ENCODE measurements around the gene SYNE4. TPM values are rescaled to one million over a fixed set of nuclear protein-coding genes. Genes with fewer than 3 reads are reported as not detected.

SYNE4 gene
- total and polyA plus RNA-seq, 2 of the 4 experiments (the other 2 are of a cell fraction) = 0.27 TPM; not detected in 1

GRCh38 chr19:35959968-35960320 lies 48.7 kb downstream of the SYNE4 start:
- H2BK5ac ChIP-seq (ENCODE audit: low read depth, low read length, poor library complexity, severe bottlenecking) = no peak overlapping the region
- no peak overlapping the region for H3K27ac ChIP-seq (ENCODE audit: insufficient read depth, low read length)
- H3K4me1 ChIP-seq (ENCODE audit: control insufficient read depth, insufficient read depth, low read length) = no peaks in the 10 kb centered on the region
- no peak overlapping the region for H3K56ac ChIP-seq (ENCODE audit: extremely low read depth, insufficient read depth, low read length)
- no peak overlapping the region for H4K5ac ChIP-seq (ENCODE audit: low read depth, low read length)
- H3K9ac ChIP-seq (ENCODE audit: low read depth, low read length) = no peak overlapping the region
- H3K18ac ChIP-seq (ENCODE audit: low read depth, low read length) = no peak overlapping the region
- no peak overlapping the region for H2BK15ac ChIP-seq (ENCODE audit: low read depth, low read length)
- H3K4me2 ChIP-seq (ENCODE audit: low read depth, low read length) = no peak overlapping the region
- H3K23ac ChIP-seq (ENCODE audit: low read depth, low read length) = no peak overlapping the region
- no TSS peak for BruUV-seq (replicated peaks)
- no peak overlapping the region for H2BK120ac ChIP-seq (ENCODE audit: low read depth, low read length)
- TF ChIP-seq CHD1 (IDR thresholded peaks at IDR 0.05; ENCODE audit: low read depth, low read length) (no peak), MAFK (IDR thresholded peaks at IDR 0.05; ENCODE audit: low read depth, low read length) (no peak), CTCF (conservative IDR thresholded peaks at IDR 0.05; ENCODE audit: low read depth, low read length) (no peak), MAZ (IDR thresholded peaks at IDR 0.05; ENCODE audit: borderline replicate concordance, low read depth, low read length) (no peak), SMC3 (IDR thresholded peaks at IDR 0.05; ENCODE audit: low read depth, low read length) (no peak), BHLHE40 (IDR thresholded peaks at IDR 0.05; ENCODE audit: low read depth, low read length) (no peak)
- TF ChIP-seq, protein P1, sequence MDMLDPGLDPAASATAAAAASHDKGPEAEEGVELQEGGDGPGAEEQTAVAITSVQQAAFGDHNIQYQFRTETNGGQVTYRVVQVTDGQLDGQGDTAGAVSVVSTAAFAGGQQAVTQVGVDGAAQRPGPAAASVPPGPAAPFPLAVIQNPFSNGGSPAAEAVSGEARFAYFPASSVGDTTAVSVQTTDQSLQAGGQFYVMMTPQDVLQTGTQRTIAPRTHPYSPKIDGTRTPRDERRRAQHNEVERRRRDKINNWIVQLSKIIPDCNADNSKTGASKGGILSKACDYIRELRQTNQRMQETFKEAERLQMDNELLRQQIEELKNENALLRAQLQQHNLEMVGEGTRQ (IDR thresholded peaks at IDR 0.05; ENCODE audit: low read depth, low read length) = no peak
- peaks cover 33% of the 10 kb centered on the region for H3K27me3 ChIP-seq (ENCODE audit: control insufficient read depth, insufficient read depth, low read length)
- H4K8ac ChIP-seq (ENCODE audit: low read depth in 2 of 2, low read length in 2 of 2) = no peak overlapping the region
- intact Hi-C loops (cut with micrococcal nuclease) = no loop called here
- in situ Hi-C loops (cut with MboI; ENCODE audit: low sequenced_read_pairs) = no loop called here
- peaks cover 2% of the 10 kb centered on the region for H3K9me3 ChIP-seq (ENCODE audit: control insufficient read depth, insufficient read depth, low read length)
- no peak overlapping the region for H3K4ac ChIP-seq (ENCODE audit: low read depth, low read length)
- H4K91ac ChIP-seq (ENCODE audit: insufficient read depth, low read depth, low read length) = no peak overlapping the region
- H2AK5ac ChIP-seq (ENCODE audit: low read depth, low read length) = no peak overlapping the region
- ChIA-PET CTCF (no interaction called here), POLR2A (ENCODE audit: unreplicated experiment) (no interaction called here)
- H3K4me3 ChIP-seq (ENCODE audit: insufficient read depth, low read depth, low read length) = no peak overlapping the region
- no peak overlapping the region for H3K14ac ChIP-seq (replicated peaks; ENCODE audit: low read depth, low read length)
- no peak for ATAC-seq (ENCODE audit: low read depth)
- H3K9me1 ChIP-seq (ENCODE audit: insufficient read depth, low read length) = no peaks in the 10 kb centered on the region
- no peaks in the 10 kb centered on the region for H3K79me1 ChIP-seq (ENCODE audit: low read depth in 1 of 2, low read length in 2 of 2)
- DNase-seq = no peak
- H2BK20ac ChIP-seq (ENCODE audit: low read depth, low read length) = no peak overlapping the region
- H3K36me3 ChIP-seq (ENCODE audit: control insufficient read depth, insufficient read depth, low read length) = no peaks in the 10 kb centered on the region
- H4K20me1 ChIP-seq (ENCODE audit: insufficient read depth, low read length) = no peaks in the 10 kb centered on the region
- 14% methylated on average over 8 of the region's 20 CpGs; no CpG with 5 or more reads in 1 of the 2 experiments for WGBS, 2 experiments (ENCODE audit: extremely low coverage in 2 of 2, insufficient read length in 1 of 2)
- no peak overlapping the region for H2AK9ac ChIP-seq (replicated peaks; ENCODE audit: low read depth, low read length, poor library complexity)
- no peak overlapping the region for H2AFZ ChIP-seq (replicated peaks; ENCODE audit: low read length, poor library complexity)
- dilution Hi-C loops (cut with HindIII; ENCODE audit: low sequenced_read_pairs, unreplicated experiment) = no loop called here
